ENCODE measurements around the gene MAP4K3. TPM values are rescaled to one million over a fixed set of nuclear protein-coding genes. Genes with fewer than 3 reads are reported as not detected.

Gene MAP4K3
- total and polyA plus RNA-seq, 10 of the 15 experiments (the other 5 are each of a cell fraction or from before 2014, with no cell fraction given) = 0.04 to 0.95 (median 0.21) TPM; not detected in 1

GRCh38 chr2:39383146-39383545 lies 53.9 kb downstream of the MAP4K3 start (continued):
- TF ChIP-seq ZNF24 (IDR thresholded peaks at IDR 0.05) (no peak), EP300 (IDR thresholded peaks at IDR 0.05; ENCODE audit: borderline replicate concordance in 1 of 2, control insufficient read depth in 1 of 2, low read depth in 2 of 2, low read length in 2 of 2) (no peak), POLR2AphosphoS2 (IDR thresholded peaks at IDR 0.05; ENCODE audit: low read depth, low read length) (no peak), SMAD5 (IDR thresholded peaks at IDR 0.05; ENCODE audit: low read depth) (no peak), ZNF622 (IDR thresholded peaks at IDR 0.05) (no peak), ZNF384 (IDR thresholded peaks at IDR 0.05; ENCODE audit: borderline replicate concordance, low read depth, low read length) (no peak), ZSCAN29 (IDR thresholded peaks at IDR 0.05) (no peak), HSF1 (IDR thresholded peaks at IDR 0.05; ENCODE audit: low read depth, low read length) (no peak), CHD1 (IDR thresholded peaks at IDR 0.05; ENCODE audit: low read depth, low read length) (no peak), RELA (IDR thresholded peaks at IDR 0.05; ENCODE audit: borderline replicate concordance, partially characterized antibody) (no peak)
- TF ChIP-seq, protein P1, sequence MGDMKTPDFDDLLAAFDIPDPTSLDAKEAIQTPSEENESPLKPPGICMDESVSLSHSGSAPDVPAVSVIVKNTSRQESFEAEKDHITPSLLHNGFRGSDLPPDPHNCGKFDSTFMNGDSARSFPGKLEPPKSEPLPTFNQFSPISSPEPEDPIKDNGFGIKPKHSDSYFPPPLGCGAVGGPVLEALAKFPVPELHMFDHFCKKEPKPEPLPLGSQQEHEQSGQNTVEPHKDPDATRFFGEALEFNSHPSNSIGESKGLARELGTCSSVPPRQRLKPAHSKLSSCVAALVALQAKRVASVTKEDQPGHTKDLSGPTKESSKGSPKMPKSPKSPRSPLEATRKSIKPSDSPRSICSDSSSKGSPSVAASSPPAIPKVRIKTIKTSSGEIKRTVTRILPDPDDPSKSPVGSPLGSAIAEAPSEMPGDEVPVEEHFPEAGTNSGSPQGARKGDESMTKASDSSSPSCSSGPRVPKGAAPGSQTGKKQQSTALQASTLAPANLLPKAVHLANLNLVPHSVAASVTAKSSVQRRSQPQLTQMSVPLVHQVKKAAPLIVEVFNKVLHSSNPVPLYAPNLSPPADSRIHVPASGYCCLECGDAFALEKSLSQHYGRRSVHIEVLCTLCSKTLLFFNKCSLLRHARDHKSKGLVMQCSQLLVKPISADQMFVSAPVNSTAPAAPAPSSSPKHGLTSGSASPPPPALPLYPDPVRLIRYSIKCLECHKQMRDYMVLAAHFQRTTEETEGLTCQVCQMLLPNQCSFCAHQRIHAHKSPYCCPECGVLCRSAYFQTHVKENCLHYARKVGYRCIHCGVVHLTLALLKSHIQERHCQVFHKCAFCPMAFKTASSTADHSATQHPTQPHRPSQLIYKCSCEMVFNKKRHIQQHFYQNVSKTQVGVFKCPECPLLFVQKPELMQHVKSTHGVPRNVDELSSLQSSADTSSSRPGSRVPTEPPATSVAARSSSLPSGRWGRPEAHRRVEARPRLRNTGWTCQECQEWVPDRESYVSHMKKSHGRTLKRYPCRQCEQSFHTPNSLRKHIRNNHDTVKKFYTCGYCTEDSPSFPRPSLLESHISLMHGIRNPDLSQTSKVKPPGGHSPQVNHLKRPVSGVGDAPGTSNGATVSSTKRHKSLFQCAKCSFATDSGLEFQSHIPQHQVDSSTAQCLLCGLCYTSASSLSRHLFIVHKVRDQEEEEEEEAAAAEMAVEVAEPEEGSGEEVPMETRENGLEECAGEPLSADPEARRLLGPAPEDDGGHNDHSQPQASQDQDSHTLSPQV (IDR thresholded peaks at IDR 0.05) = no peak
